NT2/D1 (cell line): Measurements from ENCODE around the gene OR6Q1.
"Not testable (repeated sequence)": the region's sequence is repeated elsewhere in the genome, so short reads cannot be mapped to it uniquely, and the experiment has no call there.

Experiments
- SUZ12 ChIP-seq: IDR thresholded peaks from 2 replicates; pipeline ENCODE4 v1.6.1; 2011; ENCODE audit not compliant: insufficient read length, insufficient read depth; ENCODE audit errors: extremely low read depth
- YY1 ChIP-seq: IDR thresholded peaks from 2 replicates; pipeline ENCODE4 v1.6.1; 2011; ENCODE audit not compliant: insufficient read length, insufficient read depth
- ZNF274 ChIP-seq: IDR thresholded peaks from 2 replicates; pipeline ENCODE4 v1.6.1; 2011; ENCODE audit warnings: mild to moderate bottlenecking, low read depth, low read length

DNA sequence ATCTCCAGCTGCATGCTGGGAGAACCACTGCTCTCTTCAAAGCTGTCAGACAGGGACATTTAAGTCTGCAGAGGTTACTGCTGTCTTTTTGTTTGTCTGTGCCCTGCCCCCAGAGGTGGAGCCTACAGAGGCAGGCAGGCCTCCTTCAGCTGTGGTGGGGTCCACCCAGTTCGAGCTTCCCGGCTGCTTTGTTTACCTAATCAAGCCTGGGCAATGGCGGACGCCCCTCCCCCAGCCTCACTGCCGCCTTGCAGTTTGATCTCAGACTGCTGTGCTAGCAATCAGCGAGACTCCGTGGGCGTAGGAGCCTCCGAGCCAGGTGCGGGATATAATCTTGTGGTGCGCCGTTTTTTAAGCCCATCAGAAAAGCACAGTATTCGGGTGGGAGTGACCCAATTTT, 31.2 kb upstream of the OR6Q1 start:
- not testable (repeated sequence) for TF ChIP-seq YY1, ZNF274, SUZ12
